ENCODE data around the gene GCK.
A peak's percentile ranks its signal among the peaks of the same experiment; 100 is the strongest.
"Not testable (repeated sequence)": the region's sequence is repeated elsewhere in the genome, so short reads cannot be mapped to it uniquely, and the experiment has no call there.

Gene GCK

GRCh38 chr7:44139311-44140010, 49.8 kb downstream of the GCK start:
- DNase-seq, result no peak

- no peak for DNase-seq
These were observed 50.5 kb downstream of the GCK start for GRCh38 chr7:44138698-44139097.

GRCh38 chr7:44136731-44137130, 52.5 kb downstream of the GCK start:
- DNase-seq, result no peak

GRCh38 chr7:44134943-44135628, 54.2 kb downstream of the GCK start:
- DNase-seq, result no peak

GRCh38 chr7:44133295-44133694, 55.9 kb downstream of the GCK start:
- no peak for DNase-seq

- no peak for DNase-seq
These were observed 57.2 kb downstream of the GCK start for GRCh38 chr7:44132039-44132438.

DNA sequence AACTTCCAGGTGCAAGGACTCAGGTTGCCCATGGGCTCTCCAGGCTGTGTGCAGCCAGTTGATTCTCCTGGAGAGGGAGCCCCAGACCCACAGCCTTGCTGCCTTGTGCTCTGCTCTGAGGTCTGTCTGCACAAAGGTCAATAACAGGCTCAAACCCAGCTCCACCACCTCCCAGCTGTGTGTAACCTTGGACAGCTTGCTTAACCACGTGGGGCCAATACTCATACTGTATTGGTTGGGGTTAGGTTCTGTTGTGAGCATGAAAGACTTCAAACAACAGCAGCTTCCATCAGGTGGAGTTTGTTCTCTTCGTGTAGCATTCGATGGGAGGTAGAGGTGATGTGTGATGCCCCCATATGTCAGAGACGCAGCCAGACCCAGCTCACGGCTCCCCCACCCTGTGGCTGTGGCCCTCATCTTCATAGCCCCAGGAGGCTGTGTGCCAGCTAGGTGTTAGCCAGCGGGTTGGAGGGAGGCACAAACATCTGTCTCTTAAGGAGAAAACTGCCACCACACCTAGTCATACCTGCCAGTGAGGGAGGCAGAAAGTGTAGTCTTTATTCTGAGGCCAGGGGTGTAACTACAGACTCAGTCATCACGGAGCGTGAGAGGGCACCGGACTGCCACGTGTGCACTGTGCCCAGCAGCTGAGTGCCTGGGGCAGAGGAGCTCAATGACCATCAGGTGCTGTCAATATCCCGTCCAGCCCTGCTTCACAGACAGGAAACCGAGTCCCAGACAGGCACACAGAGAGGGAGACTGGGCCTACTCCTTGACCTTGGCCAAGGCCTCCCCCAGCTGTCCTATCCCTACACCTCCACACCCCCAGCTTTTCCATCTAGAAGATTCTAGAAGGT, 57.8 kb downstream of the GCK start:
- DNase-seq, result peak; percentile 23

GRCh38 chr7:44128721-44129582, 60.3 kb downstream of the GCK start:
- DNase-seq, result no peak

DNA sequence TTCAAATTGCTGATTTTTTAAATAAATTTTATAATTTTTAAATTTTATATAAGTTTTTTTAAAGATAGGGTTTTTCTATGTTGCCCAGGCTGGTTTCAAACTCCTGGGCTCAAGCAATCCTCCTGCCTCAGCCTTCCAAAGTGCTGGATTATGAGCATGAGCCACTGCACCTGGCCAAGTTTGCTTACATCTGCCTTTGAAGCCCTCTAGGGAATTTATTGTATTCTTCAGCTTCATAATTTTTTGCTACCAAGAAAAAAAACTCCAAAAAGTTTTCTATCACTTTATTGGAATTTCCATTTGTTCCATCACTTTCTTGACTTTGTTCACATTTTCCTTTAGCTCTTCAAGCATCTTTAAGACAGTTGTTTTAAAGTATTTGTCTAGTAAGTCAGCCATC, 62.1 kb downstream of the GCK start:
- DNase-seq, result no peak

- not testable (repeated sequence) for DNase-seq
These were observed 62.7 kb downstream of the GCK start for GRCh38 chr7:44126574-44126973.

GRCh38 chr7:44124822-44125202, 64.4 kb downstream of the GCK start:
- DNase-seq, result no peak

DNA sequence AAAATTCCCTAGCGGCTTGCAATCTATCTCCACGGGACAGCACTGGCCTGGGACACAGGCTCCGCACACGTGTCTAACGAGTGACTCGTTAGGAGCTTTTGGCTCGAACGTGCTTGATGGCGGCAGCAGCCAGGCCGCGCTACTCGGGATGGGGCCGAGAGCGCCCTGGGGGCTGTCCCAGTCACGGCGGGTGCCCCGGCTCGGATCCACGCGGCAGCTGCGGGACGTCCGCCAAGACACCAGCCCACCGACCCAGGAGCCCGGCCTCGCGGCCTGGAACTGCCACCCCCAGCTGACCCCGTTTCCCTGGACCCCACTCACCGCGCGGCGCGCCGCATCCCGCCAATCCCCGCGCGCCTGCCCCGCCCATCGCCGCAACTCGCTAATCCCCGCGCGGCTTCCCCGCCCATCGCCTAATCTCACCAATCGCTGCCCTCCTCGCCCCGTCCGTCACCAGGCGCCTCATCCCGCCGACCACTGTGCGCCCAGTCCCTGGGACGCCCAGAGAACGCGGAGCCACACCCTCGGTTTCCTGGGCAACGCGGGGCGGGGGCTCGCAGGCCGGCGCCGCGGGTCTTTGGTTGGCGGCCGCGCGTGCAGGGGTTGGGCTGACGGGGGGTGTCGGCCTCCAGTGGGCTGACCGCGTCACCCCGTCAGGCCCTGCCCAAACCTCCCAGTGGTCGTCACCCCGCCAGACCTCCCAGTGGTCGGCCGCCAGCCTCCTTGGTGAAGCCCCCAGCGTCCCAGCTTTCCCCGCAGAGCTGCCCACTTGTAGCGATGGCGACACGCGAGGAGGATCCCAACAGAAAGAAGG, 65.8 kb downstream of the GCK start, which contains the start of gene POLD2:
TSS of gene POLD2 (minus strand) at position 359 of the 814 bp plus-strand sequence. CDS start 1,495 bp downstream, outside the sequence.
- DNase-seq, result peak; percentile 95

- DNase-seq, result no peak
These were observed 66.7 kb downstream of the GCK start for GRCh38 chr7:44122529-44122928.

DNA sequence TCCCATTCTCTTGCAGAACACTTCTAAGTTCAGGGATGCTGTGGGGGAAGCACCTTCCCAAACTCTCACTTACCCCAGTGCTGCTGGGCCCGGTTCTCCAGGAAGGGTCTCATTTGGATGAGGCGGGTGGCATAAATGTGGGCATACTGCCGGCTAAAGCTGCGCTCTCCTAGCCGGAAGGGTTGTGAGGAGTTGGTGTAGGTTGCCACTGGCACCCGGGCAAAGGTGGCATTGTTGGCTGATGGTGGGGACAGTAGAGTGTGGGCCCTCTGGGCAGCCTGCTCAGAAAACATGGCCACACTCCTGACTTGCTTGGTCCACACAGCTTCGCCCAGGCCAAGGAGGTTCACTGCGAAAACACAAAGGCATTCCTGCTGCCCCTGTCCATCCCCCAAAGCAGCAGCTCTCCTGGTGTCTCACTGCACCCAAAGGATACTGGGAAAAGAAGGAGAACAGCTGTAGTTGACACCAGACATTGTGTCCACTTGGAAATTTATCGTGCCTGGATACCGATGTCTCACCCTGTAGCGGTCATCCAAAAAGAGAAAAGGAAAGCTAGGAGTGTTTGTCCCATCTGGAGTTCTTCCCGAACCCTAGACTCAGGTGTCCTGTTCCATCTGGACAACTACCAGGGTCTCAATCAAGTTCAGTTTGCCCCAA, 67.3 kb downstream of the GCK start:
- DNase-seq, result no peak

GRCh38 chr7:44120395-44120794, 68.8 kb downstream of the GCK start:
- DNase-seq, result no peak

DNA sequence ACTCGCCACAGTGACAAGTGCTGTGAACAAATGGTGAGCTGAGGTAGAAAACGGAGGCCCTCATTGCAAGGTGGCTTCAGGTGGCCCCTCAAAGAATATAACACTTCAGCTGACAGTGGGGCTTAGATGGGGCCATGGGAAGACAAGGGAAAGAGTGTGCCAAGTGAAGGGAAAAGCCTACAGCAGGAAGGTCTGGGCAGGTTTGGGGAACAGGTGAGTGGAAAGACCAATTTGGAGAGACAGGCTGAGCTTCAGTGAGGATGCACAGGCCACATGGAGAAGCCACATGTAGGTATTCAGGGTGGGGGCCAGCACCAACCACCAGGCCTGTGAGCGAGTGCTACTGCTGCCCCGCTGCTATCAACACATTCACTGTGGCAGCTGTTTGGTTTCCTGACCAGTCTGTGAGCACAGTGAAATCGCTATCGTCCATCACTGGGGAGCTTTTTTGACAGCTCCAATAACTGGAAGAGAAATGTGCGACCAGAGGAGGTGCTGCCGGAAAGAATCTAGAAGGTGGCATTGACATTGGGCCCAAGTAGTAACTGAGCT, 69.3 kb downstream of the GCK start:
- no peak for DNase-seq

DNA sequence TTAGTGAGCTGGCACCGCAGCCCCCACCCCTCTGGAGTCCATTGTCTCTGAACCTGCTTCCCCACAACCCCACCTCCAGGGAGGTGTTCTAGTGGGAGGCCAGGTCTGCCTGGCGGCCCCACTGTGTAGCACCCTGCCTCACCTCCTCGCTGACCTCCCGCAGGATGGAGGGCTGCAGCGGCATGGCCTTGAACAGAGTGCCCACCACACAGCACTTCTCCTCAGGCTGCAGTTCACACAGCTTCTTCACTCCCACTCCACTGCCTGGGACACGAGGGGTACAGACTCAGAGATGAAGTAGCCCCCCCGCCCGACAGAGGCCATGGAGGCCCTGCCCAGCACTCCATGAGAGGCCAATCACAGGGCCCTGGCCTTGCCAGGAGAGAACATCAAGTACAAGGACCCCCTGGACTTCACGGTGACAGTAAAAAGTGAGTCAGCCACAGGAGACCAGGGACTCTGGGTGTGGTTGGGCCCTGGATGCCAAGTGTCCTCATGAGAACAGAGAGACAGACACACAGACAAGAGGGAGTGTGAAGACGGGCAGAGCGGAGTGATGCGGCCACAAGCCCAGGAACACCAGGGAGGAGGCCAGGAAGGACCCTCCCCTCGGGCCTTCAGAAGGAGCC, 71.3 kb downstream of the GCK start:
- DNase-seq, result no peak

DNA sequence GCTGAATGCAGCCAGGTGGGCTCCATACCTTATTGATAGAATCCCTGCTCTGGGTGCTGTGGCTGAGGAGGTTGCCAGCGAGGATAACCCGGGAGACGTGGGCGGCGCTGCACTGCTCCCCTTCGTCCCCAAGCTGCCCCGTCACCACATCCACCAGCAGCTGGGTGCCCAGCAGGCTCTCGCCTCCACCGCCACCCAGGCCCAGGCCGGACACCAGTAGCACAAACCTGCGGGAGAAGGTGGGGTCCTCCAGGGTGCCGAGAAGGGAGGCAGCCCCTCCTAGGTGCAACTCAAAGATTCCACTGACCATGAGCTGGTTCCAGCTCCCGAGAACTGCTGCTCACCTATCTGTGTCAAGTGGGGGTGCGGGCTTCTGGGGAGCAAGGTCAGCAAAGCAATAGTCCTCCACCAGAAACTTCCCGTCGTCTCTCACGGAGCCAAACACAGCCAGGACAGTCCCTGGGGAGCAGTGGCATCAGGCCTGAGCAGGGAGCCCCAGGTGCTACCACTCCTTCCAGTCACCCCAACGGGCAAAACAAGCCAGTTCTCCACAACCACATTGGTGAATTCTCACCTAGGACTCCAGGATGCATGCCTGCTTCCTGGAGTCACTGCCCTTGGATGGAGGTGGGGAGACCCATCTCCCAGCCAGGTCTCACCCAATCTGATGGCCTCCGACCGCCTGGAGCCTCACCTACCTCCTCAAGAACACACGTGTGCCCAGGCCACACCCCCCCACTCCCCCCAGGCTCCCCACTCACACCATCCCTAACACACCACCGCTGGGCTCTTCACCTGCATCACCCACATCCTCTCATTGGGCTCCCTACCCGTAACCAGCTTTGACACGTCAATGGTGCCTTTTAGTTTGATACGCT, 72.2 kb downstream of the GCK start:
- no peak for DNase-seq

DNA sequence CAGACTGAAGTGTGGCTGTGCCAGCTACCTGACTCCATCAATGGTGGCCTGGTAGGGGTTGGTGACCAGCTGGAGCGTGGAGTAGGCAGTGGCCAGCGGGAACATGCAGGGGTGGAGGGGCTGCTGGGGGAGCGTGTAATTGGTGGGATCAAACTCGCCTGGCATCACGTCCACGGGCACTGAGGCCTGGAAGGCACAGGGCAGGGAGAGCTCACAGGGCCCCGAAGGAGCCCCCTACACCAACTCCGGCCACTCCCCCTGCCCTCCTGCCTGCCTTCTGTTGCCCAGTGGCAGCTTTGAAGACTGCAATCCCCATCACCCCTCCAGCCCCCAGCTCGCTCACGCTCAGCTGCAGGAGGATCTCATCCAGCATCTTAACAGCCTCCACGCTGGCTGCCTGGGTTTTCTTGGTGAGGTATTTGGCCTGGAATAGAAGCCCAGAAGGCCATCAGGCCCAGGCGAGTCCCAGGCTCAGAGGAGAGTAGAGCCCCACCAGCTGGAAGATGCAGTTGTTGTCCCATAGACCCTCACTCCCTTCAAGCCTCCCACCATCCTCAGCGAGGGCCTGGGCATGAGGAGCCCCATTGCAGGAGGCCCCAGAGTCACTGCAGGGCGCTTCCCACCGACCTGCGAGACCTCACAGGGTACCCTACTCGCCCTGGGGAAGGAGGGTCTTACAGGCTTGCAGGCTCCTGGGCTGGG, 73.0 kb downstream of the GCK start:
- no peak for DNase-seq

Measured in NCI-H2029 (cell line).